BJ (cell line): ENCODE measurements around the gene ADAMTS19. TPM values are rescaled to one million over a fixed set of nuclear protein-coding genes. Genes with fewer than 3 reads are reported as not detected.
"Not testable (repeated sequence)": the region's sequence is repeated elsewhere in the genome, so short reads cannot be mapped to it uniquely, and the experiment has no call there.

ENCODE experiments used
- CTCF ChIA-PET: fragments of 350-600 bp; formaldehyde crosslinking; extraction: SDS; loops from one replicate; lab custom pipeline; 2021; ENCODE audit warnings: antibody characterized with exemption, inconsistent platforms; lab: Yijun Ruan, JAX
- POLR2A ChIA-PET: fragments of 300-600 bp; sonication (Branson Sonifier 250); formaldehyde crosslinking; extraction: SDS; loops from one replicate; lab custom pipeline; 2021; ENCODE audit warnings: antibody characterized with exemption; lab: Charles Lee
- DNase-seq: peaks from one replicate; pipeline ENCODE4 v3.0.0-alpha.2; 2011; ENCODE audit warnings: low read depth
- H3K27me3 ChIP-seq: 2 replicates; pipeline ENCODE4 v1.6.0; 2011; ENCODE audit warnings: low read length; ENCODE audit not compliant: control insufficient read depth, insufficient read depth
- H3K36me3 ChIP-seq: 2 replicates; pipeline ENCODE4 v1.5.1; 2011; ENCODE audit warnings: low read length; ENCODE audit not compliant: control insufficient read depth, insufficient read depth
- H3K4me3 ChIP-seq: 2 replicates; pipeline ENCODE4 v1.5.1; 2011; ENCODE audit warnings: low read depth, mild to moderate bottlenecking, control low read depth, low read length
- CTCF ChIP-seq: IDR thresholded peaks from 2 replicates; pipeline ENCODE4 v1.5.1; 2011; ENCODE audit warnings: low read depth, mild to moderate bottlenecking, control low read depth, inconsistent platforms, low read length, moderate library complexity; ENCODE audit not compliant: insufficient read depth
- polyA plus RNA-seq: library from polyadenylated mRNA; depleted of rRNA; stranded (reverse); fragments of >200 nt; gene quantifications from 2 replicates; pipeline ENCODE4 v1.2.3, GENCODE V29; 2011

Gene ADAMTS19
- polyA plus RNA-seq, 1 experiment = 0.34 TPM

GRCh38 chr5:129419292-129419691 is 40.8 kb upstream of the ADAMTS19 start:
- no peak for DNase-seq

GRCh38 chr5:129425031-129425430 is 35.1 kb upstream of the ADAMTS19 start:
- TF ChIP-seq CTCF = no peak
- CTCF ChIA-PET = no interaction called here
- DNase-seq = no peak
- no peak overlapping the region for H3K4me3 ChIP-seq
- POLR2A ChIA-PET = no interaction called here
- no peaks in the 10 kb centered on the region for H3K36me3 ChIP-seq
- H3K27me3 ChIP-seq = no peaks in the 10 kb centered on the region

More at GRCh38 chr5:129419292-129419691, 40.8 kb upstream of the ADAMTS19 start:
- no peak overlapping the region for H3K4me3 ChIP-seq
- TF ChIP-seq CTCF = no peak
- no peaks in the 10 kb centered on the region for H3K36me3 ChIP-seq
- no peaks in the 10 kb centered on the region for H3K27me3 ChIP-seq
- ChIA-PET POLR2A (no interaction called here), CTCF (interaction anchor here (1.0 kb wide), 1 partner anchor 19 kb away, joined by 3 read pairs; no protein-coding TSS in a partner anchor)

- H3K36me3 ChIP-seq = no peaks in the 10 kb centered on the region
- ChIA-PET POLR2A (no interaction called here), CTCF (interaction anchor here (0.7 to 1.8 kb wide), 2 partner anchors 10 to 64 kb away, joined by 3 to 4 read pairs; no protein-coding TSS in a partner anchor)
- H3K4me3 ChIP-seq = no peak overlapping the region
- no peak for DNase-seq
- no peak for TF ChIP-seq CTCF
- no peaks in the 10 kb centered on the region for H3K27me3 ChIP-seq
These were observed 34.0 kb upstream of the ADAMTS19 start for GRCh38 chr5:129426071-129426470.

- H3K36me3 ChIP-seq, POLR2A ChIA-PET, CTCF ChIA-PET, H3K4me3 ChIP-seq, DNase-seq, H3K27me3 ChIP-seq: not testable (repeated sequence)
These were observed 31.5 kb upstream of the ADAMTS19 start for GRCh38 chr5:129428636-129429035.

GRCh38 chr5:129431406-129431805 is 28.7 kb upstream of the ADAMTS19 start:
- CTCF ChIA-PET = no interaction called here
- DNase-seq = no peak
- POLR2A ChIA-PET = no interaction called here
- no peak for TF ChIP-seq CTCF
- Histone ChIP-seq H3K36me3 (no peaks in the 10 kb centered on the region), H3K4me3 (no peak overlapping the region), H3K27me3 (no peaks in the 10 kb centered on the region)

- POLR2A ChIA-PET = no interaction called here
- Histone ChIP-seq H3K36me3 (no peaks in the 10 kb centered on the region), H3K4me3 (no peak overlapping the region), H3K27me3 (no peaks in the 10 kb centered on the region)
- CTCF ChIA-PET = no interaction called here
- TF ChIP-seq CTCF = no peak
- DNase-seq = no peak
These were observed 21.8 kb upstream of the ADAMTS19 start for GRCh38 chr5:129438322-129438721.
